Fibroblast of pulmonary artery (primary cell): ENCODE results near the gene METTL5.

ENCODE experiments used
- DNase-seq: peaks from one replicate; pipeline ENCODE4 v3.0.0-alpha.2; 2010; ENCODE audit warnings: low read depth
- H3K4me3 ChIP-seq: replicated peaks from 2 replicates; pipeline ENCODE4 v1.5.1; 2011; ENCODE audit warnings: low read depth, mild to moderate bottlenecking, control low read depth, low read length, moderate library complexity
- TF ChIP-seq, protein P1 (sequence below): IDR thresholded peaks from 2 replicates; pipeline ENCODE4 v1.5.1; 2011; ENCODE audit warnings: mild to moderate bottlenecking, control low read depth, low read length, inconsistent platforms; ENCODE audit errors: missing control alignments

Gene METTL5

DNA sequence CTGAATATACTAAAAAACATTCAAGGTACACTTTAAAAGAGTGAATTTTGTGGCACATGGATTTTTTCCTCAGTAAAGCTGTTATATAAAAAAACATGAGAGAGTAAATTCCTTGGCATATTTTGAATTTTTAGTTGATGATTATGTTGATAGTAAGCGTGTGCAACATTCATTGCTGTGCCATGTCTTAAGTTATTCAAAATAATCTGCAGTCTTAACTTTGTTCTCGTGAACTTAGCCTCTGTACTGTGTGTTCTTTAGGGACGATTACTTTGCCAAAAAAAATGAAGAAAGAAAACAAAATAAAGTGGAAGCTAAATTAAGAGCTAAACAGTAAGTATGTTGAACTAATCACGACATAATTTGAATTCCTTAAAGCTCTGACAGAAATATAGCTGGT is 16.5 kb downstream of the METTL5 start:
- peak; percentile 57 for DNase-seq
- TF ChIP-seq, protein P1, sequence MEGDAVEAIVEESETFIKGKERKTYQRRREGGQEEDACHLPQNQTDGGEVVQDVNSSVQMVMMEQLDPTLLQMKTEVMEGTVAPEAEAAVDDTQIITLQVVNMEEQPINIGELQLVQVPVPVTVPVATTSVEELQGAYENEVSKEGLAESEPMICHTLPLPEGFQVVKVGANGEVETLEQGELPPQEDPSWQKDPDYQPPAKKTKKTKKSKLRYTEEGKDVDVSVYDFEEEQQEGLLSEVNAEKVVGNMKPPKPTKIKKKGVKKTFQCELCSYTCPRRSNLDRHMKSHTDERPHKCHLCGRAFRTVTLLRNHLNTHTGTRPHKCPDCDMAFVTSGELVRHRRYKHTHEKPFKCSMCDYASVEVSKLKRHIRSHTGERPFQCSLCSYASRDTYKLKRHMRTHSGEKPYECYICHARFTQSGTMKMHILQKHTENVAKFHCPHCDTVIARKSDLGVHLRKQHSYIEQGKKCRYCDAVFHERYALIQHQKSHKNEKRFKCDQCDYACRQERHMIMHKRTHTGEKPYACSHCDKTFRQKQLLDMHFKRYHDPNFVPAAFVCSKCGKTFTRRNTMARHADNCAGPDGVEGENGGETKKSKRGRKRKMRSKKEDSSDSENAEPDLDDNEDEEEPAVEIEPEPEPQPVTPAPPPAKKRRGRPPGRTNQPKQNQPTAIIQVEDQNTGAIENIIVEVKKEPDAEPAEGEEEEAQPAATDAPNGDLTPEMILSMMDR, result no peak
- H3K4me3 ChIP-seq, result no peak overlapping the region

DNA sequence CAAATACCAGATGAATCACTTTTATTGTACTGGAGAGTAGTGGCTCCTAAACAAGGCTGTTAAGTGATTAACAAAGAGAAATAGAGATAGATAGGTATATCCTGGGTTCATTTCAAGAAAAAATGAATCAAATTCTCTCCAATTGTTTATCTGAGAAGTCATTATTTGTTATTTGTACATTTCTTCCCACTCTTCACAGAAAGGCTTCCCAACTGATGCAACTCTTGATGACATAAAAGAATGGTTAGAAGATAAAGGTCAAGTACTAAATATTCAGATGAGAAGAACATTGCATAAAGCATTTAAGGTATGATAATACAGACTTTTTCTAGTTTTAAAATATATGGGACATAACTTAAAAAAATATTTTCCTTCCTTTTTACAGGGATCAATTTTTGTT is 18.1 kb downstream of the METTL5 start:
- no peak for DNase-seq
- TF ChIP-seq, protein P1, result no peak
- H3K4me3 ChIP-seq, result no peak overlapping the region

DNA sequence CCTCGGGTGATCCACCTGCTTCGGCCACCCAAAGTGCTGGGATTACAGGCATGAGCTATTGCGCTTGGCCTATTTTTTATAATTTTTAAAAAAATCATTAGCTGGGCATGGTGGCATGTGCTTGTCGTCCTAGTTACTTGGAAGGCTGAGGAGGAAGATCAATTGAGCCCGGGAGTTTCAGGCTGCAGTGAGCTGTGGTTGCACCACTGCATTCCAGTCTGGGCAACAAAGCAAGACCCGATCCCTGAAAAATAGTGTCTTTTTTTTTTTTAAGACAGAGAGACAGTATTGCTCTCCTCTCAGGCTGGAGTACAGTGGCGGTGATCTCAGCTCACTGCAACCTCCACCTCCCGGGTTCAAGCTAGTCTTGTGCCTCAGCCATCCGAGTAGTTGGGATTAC is 21.2 kb downstream of the METTL5 start:
- H3K4me3 ChIP-seq, result no peak overlapping the region
- no peak for DNase-seq
- TF ChIP-seq, protein P1, result no peak

DNA sequence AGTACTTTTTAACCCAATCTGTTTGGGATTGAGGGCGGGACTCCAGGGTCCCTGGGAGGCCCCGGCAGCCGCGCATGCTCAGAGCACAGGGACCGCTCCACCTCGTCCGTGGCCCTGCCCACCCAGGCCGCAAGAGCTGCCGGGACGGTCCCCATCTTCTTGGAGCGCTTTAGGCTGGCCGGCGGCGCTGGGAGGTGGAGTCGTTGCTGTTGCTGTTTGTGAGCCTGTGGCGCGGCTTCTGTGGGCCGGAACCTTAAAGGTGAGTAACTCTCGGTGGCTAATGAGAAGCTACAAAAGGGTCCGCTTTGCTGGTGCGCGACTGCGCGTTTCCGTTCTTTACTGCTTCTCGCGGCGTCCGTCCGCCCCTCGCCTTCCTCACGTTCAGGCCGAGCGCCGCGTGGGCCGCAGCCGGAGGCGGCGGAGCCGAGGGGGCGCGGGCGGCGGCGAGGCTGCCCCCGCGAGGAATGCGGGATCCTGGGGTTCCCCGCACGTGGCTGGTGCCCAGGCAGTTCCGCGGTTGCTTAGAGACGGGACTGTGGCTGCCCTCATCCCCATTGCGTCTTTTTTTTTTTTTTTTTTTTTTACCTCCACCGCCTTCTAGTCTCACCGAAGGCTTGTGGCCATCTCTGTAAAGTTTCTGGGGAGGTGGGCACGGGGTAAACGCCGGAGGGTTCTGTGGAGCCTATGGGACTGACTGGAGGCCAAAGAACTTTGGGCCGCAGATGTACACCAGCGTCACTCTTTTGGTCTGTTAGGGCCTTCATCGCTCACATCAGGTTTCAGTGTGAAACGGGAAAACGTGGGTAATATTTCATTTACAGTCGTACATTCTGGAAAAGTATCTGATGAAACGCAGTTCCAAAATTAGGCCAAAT is 25.8 kb downstream of the METTL5 start, which contains the start of gene SSB:
Gene SSB, plus strand, starts transcription at position 154 of the 875 bp plus-strand sequence. CDS start 2,090 bp downstream, outside the sequence.
- peak within 1 kb of the TSS; percentile 74 for H3K4me3 ChIP-seq
- DNase-seq, result peak; percentile 93
- TF ChIP-seq, protein P1, result no peak

DNA sequence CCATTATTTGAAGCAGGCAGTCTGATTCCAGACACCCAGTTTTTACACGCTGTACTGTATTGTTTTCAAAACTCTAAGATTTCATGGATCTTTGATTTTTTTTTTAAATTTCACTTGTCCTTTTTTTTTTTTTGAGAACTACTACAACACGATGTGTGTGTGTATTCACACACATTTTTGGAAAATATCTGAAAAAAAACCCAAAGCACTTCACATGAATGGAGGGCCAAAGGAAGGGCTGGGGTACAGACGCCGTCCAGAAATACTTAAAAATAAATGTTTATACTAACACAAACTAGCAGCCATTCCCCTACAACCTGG is 26.3 kb downstream of the METTL5 start:
- TF ChIP-seq, protein P1, result no peak
- no peak for DNase-seq
- H3K4me3 ChIP-seq, result peak overlapping the region; percentile 74

DNA sequence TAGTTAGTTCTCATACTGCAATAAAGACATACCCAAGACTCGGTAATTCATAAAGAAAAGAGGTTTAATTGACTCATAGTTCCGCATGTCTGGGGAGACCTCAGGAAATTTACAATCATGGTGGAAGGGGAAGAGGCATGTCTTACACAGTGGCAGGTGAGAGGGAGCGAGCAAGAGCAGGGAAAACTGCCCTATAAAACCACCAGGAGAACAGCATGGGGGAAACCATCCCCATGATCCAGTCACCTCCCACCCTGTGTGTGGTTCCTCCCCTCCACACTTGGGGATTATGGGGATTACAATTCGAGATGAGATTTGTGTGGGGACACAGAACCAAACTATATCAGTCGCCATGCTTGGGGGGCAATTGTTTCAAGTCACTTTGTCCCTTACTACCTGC is 27.1 kb downstream of the METTL5 start:
- H3K4me3 ChIP-seq, result no peak overlapping the region
- no peak for DNase-seq
- TF ChIP-seq, protein P1, result no peak

DNA sequence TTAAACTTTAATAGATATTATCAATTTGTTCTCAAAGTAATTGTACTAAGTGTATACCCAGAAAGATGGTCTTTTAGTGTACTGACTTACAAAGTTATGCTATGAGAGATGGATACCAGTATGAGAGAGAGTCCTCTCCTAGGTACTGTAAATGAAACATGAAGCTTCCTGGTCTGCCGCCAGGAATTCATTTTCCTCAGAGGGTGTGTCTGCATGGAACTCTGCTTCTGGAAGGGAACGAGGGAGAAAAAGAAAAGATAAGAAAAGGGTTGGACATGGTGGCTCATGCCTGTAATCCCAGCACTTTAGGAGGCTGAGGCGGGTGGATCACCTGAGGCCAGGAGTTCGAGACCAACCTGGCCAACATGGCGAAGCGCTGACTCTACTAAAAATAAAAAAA is 28.3 kb downstream of the METTL5 start:
- H3K4me3 ChIP-seq, result no peak overlapping the region
- DNase-seq, result no peak
- TF ChIP-seq, protein P1, result no peak
